Activated CD8-positive, alpha-beta memory T cell treated with anti-CD3 and anti-CD28 coated beads, Interleukin-2, amount 50 U/mL, for 24 hours (primary cell): ENCODE measurements around the gene IFIT1B.
"Not testable (repeated sequence)": the region's sequence is repeated elsewhere in the genome, so short reads cannot be mapped to it uniquely, and the experiment has no call there.

Experiments
- DNase-seq: peaks from one replicate; pipeline ENCODE4 v3.0.0-alpha.2; 2020; ENCODE audit errors: extremely low read depth

IFIT1B gene

DNA sequence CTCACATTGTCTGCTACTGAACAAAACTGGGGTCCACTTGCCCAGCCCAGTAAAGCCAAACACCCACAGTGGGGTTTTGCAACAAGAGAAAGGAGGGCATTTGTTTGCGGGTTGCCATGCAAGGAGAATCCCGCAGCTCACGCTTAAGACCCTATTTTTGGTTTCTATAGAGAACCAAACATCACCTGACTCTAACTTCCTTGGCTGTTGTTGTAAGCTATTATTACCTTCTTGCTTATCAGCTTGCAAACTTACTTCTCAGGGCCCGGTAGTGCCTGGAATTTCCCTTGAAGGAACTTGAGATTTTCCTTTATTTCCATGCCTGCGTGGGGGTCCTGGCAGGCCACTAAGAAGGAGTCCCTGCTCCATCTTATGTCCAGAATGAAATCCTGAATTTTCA, 29.4 kb upstream of the IFIT1B start:
- DNase-seq: no peak

- DNase-seq: no peak
Measured at GRCh38 chr10:89348975-89349374, 28.9 kb upstream of the IFIT1B start.

- not testable (repeated sequence) for DNase-seq
Measured at GRCh38 chr10:89350631-89351315, 27.1 kb upstream of the IFIT1B start.

DNA sequence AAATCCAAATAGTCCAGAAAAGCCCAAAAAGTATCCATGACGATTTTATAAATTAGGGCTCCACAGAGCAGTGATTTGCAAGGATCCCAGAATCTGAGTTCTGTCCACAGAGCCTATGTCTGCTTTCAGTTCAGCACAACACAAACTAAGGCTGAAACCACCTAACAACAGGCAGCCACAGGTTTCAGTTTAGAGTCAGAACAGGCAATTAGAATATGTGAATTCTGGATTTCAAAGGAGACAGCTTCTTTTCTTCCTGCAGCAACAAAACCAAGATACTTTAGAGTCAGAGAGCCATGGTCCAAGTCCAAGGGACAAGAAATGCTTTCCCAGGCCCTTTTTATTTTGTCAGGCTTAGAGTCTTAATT, 26.5 kb upstream of the IFIT1B start:
- DNase-seq: no peak

GRCh38 chr10:89351780-89352597, 25.9 kb upstream of the IFIT1B start:
- DNase-seq: no peak

DNA sequence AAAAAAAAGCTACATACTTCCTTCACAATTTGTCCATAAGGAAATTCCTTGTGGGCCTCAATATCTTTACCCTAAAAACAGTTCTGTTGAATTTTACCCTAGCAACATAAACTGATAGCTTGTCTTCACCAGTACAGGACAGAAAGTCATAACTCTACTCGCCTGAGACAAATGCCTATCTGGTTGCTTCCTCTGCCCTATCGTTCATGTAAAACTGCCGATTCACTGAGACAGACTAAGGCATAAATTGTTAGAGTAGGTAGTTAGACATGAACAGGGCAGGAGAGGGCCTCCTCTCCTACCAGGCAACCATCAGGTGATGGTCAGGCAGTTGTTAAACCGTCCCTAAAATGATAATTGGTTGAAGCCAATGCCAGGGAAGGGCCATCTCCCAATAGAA, 25.1 kb upstream of the IFIT1B start:
- no peak for DNase-seq

DNA sequence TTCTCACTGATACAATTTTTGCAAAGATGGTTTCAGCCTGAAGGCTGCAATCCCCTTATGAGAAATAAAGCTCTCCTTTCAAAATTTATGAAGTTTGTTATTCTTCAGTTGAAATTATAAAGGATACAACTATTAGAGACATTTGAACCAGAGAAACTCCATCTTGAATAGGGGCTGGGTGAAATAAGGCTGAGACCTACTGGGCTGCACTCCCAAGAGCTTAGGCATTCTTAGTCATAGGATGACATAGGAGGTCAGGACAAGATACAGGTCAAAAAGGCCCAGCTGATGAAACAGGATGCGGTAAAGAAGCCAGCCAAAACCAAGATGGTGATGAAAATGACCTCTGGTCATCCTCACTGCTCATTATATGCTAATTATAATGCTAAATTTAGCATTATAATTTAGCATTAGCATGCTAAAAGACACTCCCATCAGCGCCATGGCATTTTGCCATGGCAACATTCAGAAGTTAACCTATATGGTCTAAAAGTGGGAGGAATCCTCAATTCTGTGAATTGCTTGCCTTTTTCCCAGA, 22.4 kb upstream of the IFIT1B start:
- no peak for DNase-seq

DNA sequence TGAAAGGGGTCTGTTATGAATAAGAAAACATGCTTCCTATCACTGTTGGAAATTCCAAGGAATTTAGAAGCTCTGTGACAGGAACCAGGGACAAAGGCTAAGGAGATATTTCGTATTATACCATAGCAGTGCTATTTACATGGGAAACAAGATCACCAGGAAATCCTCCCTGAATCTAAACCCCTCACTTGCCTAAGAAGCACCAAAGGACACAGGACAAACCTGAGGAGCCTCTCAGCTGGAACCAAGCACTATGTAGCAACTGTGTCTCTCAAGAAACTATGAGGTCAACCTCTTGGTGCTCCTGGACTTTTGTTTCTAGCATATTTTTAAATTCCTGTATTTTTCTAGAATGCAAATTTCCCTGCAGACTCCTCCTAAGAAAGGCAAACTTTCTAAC, 20.8 kb upstream of the IFIT1B start:
- DNase-seq: no peak

DNA sequence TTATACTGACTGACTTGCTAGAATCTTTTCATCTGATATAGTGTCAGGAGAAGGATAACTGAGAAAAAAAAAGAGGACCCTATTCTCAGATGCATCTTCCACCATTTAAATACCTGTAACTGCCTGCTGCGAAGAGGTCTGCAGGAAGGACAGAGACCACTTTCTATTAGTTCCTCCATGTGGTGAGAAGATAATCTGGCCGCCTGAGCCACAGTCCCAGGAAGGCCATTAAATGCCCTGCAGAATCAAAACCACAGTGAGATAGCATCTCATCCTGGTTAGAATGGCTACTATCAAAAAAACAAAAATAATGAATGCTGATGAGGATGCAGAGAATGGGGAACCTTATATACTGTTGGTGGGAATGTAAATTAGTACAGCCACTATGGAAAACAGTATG, 19.9 kb upstream of the IFIT1B start:
- DNase-seq: no peak

- DNase-seq: no peak
Measured at GRCh38 chr10:89360157-89360556, 17.7 kb upstream of the IFIT1B start.

DNA sequence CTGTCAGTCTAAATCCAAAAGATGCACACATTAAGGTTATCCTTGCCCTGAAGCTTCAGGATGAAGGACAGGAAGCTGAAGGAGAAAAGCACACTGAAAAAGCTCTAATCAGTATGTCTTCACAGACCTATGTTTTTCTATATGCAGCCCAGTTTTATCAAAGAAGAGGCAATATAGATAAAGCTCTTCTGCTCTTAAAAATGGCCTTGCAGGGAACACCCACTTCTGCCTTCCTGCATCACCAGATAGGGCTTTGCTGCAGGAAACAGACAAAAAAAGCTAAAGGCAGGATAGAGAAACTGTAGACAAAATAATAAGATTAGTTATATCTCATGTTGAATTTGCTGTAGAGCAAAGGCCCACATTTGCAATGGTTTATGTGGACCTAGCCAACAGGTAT, 14.9 kb upstream of the IFIT1B start:
- DNase-seq: no peak

- no peak for DNase-seq
Measured at GRCh38 chr10:89363729-89364442, 14.0 kb upstream of the IFIT1B start.

DNA sequence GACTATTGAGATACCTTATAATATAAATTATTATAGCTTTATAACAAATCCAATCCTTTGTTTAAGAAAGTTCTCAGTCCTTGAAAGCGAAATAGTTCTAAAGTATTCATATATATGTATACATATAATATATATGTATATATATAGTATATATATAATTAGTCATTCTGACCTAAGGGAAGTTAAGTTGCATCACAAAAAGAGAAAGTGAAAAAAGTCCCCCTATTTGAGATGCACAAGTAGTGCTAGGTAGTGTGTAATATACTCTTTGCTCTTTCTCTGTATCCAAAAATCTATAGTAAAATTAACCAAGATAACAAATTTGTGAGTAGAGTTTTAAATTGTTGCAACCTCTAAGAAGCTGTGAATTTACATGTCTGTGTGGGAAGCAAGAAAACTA, 13.3 kb upstream of the IFIT1B start:
- no peak for DNase-seq

DNA sequence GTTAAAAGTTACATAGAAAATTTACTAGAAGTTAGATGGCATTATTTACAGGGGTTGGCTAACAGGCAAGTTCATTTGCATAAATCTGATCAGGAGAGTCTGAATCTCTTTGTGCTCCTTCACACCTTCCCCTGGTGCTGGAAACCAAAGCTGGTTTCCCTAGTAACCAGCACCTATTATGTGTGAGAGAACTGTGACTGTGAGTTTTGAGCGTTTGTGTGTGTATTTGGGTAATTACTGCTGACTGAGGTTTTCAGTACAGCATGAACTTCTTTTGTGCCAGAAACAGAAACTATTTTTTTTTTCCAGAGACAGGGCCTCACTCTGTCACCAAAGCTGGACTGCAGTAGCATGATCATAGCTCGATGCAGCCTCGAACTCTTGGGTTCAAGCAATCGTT, 10.3 kb upstream of the IFIT1B start:
- no peak for DNase-seq

- DNase-seq: no peak
Measured at GRCh38 chr10:89368129-89368528, 9.7 kb upstream of the IFIT1B start.

DNA sequence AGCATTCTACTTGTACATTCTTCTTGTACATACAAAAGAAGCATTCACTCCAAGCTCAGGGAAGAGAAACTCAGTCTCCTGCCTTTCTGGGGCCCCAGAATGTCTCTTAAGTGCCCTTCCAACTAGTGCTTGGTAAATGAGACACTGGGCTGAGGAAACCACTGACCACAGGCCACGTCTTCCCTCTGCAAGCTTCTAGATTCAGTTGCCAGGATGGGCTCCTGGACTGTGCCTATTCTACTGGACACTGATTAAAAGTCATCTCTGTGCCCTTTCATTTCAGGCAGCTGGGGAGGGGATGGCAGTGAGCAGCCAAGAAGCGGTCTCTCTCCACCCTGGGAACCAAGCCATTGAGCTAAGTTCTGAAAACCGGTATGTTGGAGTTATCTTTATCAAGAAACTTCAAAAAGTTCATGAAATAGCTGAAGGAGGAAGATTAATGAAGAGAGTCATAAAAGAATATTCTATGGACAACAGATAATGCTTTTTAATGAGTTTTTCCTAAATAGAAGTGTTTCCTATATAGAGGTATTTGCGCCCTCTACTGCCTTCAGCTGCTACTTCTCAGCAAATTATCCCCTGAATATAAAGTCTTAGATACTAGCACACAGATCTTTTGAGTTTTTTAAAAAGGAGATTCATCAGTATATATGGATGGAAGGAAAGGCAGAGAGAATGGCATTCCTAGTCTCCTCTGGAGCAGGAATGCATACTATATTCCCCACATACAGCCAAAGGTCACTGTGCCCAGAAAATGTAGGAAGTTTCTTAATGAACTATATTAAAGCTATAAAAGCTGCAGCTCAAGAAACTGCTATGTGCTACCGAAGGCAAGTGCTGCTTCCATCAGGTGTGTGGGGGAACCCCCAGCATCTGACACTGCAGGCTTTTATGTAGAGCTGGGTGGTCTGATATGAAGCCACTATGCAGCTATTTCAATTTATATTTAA, 8.4 kb upstream of the IFIT1B start:
- DNase-seq: no peak

DNA sequence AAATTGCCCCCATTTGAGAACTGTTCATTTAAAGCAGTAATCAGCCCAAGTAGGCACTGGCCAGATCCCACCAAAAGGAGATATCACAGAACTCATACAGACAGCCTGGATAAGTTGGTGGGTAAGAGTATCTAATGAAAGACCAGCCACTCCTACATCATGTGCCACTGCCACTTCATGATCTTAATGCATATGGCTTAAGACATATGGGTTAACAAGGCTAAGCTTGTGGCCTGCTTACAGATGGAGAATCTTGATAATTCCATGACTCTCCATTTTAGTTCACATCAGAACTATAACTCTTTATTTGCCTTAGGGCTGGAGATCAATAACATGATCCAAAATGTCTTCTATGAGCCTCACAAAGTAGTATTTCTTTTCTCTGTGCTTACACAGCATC, 6.8 kb upstream of the IFIT1B start:
- no peak for DNase-seq

- no peak for DNase-seq
Measured at GRCh38 chr10:89371987-89372386, 5.9 kb upstream of the IFIT1B start.

DNA sequence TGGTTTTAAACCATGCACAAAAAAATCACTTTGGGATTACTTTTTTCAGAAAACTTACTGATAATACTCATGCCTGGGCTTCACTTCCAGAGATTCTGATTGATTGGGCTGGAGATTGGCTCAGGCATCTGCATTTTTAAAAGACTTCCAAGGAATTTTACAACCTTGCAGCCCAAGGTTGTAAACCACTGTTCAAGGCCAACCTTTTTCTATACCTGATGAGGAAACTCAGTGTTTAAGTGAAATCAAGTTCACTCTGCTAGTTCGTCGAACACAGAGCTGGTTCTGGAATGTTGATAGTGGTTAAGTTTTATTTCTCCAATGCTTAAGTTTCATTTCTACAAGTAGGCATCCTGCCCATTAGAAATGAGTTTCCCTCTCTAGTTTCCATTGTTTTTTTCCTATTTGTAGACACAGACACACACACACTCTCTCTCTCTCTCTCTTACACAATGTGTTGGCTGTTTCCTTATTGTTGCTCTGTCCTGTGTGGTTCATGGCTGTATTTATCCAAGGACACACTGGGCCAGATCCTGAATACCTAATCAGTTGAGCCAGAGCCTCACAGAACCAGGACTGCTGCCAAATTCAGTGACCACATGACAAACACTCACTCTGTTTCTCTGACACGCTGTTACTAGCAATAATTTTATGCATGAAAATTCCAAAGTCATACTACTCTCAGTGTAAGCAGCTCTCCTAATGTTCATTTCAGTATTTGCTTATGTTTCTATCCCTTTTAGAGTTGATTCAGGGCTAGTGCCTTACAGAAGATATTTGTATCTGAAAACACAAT, 3.7 kb upstream of the IFIT1B start:
- no peak for DNase-seq

DNA sequence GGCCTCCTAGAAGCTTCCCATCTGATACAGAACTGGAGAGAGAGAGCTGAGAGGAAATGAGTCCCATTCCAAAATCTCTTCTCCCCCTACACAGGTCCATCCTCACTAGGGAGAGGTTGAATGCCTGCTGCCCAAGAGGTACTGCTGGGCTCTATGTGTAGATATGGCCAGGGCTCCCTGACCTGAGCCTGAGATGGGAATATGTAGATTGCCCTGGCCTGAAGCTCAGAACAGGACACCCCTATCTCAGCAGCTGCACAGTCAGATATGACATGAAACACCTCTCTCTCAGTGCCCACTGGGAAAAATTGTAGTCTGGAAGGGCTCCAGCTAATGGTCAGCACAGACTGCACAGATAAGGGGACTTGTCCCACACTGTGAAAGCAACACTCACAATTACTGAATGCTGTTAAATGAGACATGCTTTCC, 3.1 kb upstream of the IFIT1B start:
- no peak for DNase-seq

DNA sequence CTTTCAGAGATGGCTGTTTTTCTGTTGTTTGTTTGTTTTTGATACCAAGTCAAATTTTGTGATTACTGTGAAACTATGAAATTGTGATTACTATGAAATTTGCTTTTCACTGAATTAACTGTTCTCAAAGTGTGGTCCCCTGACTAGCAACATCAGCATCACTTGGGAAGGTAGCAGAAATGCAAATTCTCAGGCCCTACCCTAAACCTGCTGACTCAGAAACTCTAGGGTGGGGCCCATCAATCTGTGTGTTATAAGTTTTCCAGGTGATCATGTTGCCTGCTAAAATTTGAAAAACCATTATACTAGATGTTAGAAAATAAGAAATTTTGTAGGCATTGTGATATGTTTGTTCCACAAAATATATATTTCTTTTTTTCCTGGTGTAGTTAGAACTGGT, 1.2 kb downstream of the IFIT1B start:
- no peak for DNase-seq
